Esophagus muscularis mucosa (tissue), 3 donors: ENCODE results near the gene SLC24A4.

ENCODE experiments used
- CTCF ChIP-seq, 3 experiments: fragments of 200-600 bp in 2 of 3; fragments of 450-650 bp in 1 of 3; sonication (generic) in 2 of 3; IDR thresholded peaks; one replicate each; pipeline ENCODE4 v1.5.1; 2017 to 2019; ENCODE audit warnings: antibody characterized with exemption in 3 of 3, mild to moderate bottlenecking in 2 of 3, moderate library complexity in 1 of 3
- POLR2A ChIP-seq: fragments of 450-650 bp; IDR thresholded peaks from one replicate; pipeline ENCODE4 v1.6.1; 2017; ENCODE audit warnings: antibody characterized with exemption, moderate library complexity, mild to moderate bottlenecking, low read depth

GRCh38 chr14:92465353-92466055 is 142.5 kb downstream of the SLC24A4 start:
- no peak for TF ChIP-seq CTCF (IDR thresholded peaks at IDR 0.05)
- TF ChIP-seq POLR2A: no peak
